WTC11 (cell line): ENCODE data around the gene DUSP19. TPM values are rescaled to one million over a fixed set of nuclear protein-coding genes. Genes with fewer than 3 reads are reported as not detected.

Experiments used
- ATAC-seq: fragments of 200-7000 bp; cut with Tn5 transposase; 2 replicates; pipeline ENCODE4 v1.10.0; 2021; ENCODE audit warnings: mild to moderate bottlenecking, moderate library complexity
- CTCF ChIA-PET: fragments of 300-600 bp; sonication (Branson Sonifier 250); formaldehyde crosslinking; loops from one replicate; lab custom pipeline; 2021; ENCODE audit warnings: antibody characterized with exemption; lab: Charles Lee
- POLR2A ChIA-PET: fragments of 350-600 bp; sonication (Branson Sonifier 250); formaldehyde crosslinking; loops from one replicate; lab custom pipeline; 2021; ENCODE audit warnings: antibody characterized with exemption; lab: Charles Lee
- DNase-seq: peaks from one replicate; pipeline ENCODE4 v3.0.0; 2021; ENCODE audit warnings: low spot score
- H3K27ac Mint-ChIP-seq: 2 replicates; pipeline ENCODE4 v1.8.0; 2021; ENCODE audit warnings: mixed read lengths
- H3K27me3 Mint-ChIP-seq: 2 replicates; pipeline ENCODE4 v1.8.0; 2021; ENCODE audit warnings: low read depth, mild to moderate bottlenecking, moderate library complexity, mixed read lengths
- H3K36me3 Mint-ChIP-seq: 2 replicates; pipeline ENCODE4 v1.8.0; 2021; ENCODE audit warnings: mixed read lengths
- H3K4me1 Mint-ChIP-seq: 2 replicates; pipeline ENCODE4 v1.8.0; 2022; ENCODE audit warnings: mixed read lengths
- H3K4me3 Mint-ChIP-seq: 2 replicates; pipeline ENCODE4 v1.8.0; 2021; ENCODE audit warnings: mild to moderate bottlenecking, moderate library complexity, mixed read lengths
- H3K9me3 Mint-ChIP-seq: 2 replicates; pipeline ENCODE4 v1.8.0; 2021; ENCODE audit warnings: mixed read lengths
- ATF1 ChIP-seq: sonication (generic); formaldehyde crosslinking; IDR thresholded peaks from 2 replicates; pipeline ENCODE4 v1.8.1; 2023; ENCODE audit warnings: mild to moderate bottlenecking, moderate library complexity, missing genetic modification reagents
- ATF6 ChIP-seq: sonication (generic); formaldehyde crosslinking; IDR thresholded peaks from 2 replicates; pipeline ENCODE4 v1.8.1; 2023; ENCODE audit warnings: mild to moderate bottlenecking, missing genetic modification reagents
- CREB1 ChIP-seq: sonication (generic); formaldehyde crosslinking; IDR thresholded peaks from 2 replicates; pipeline ENCODE4 v1.8.0; 2023; ENCODE audit warnings: mild to moderate bottlenecking, missing genetic modification reagents
- E2F4 ChIP-seq: sonication (generic); formaldehyde crosslinking; IDR thresholded peaks from 2 replicates; pipeline ENCODE4 v1.8.1; 2022; ENCODE audit warnings: low read depth, mild to moderate bottlenecking, moderate library complexity, missing genetic modification reagents, borderline replicate concordance
- ERG ChIP-seq: fragments of 250-450 bp; sonication (Bioruptor Pico); IDR thresholded peaks from 2 replicates; pipeline ENCODE4 v1.8.0; 2021; ENCODE audit warnings: mild to moderate bottlenecking
- ETV6 ChIP-seq: sonication (generic); formaldehyde crosslinking; IDR thresholded peaks from 2 replicates; pipeline ENCODE4 v1.8.1; 2022; ENCODE audit warnings: mild to moderate bottlenecking, missing genetic modification reagents
- FOXJ3 ChIP-seq: sonication (generic); formaldehyde crosslinking; IDR thresholded peaks from 2 replicates; pipeline ENCODE4 v1.9.0; 2021; ENCODE audit warnings: missing genetic modification reagents, mild to moderate bottlenecking, borderline replicate concordance
- FOXP4 ChIP-seq: sonication (generic); formaldehyde crosslinking; IDR thresholded peaks from 2 replicates; pipeline ENCODE4 v1.8.0; 2022; ENCODE audit warnings: mild to moderate bottlenecking, missing genetic modification reagents
- GRHL2 ChIP-seq: fragments of 250-450 bp; sonication (Bioruptor Pico); IDR thresholded peaks from 2 replicates; pipeline ENCODE4 v1.8.0; 2022; ENCODE audit warnings: mild to moderate bottlenecking, moderate library complexity; ENCODE audit not compliant: insufficient replicate concordance, severe bottlenecking
- IRF2 ChIP-seq: sonication (generic); formaldehyde crosslinking; IDR thresholded peaks from 2 replicates; pipeline ENCODE4 v1.8.0; 2022; ENCODE audit warnings: low read depth, missing genetic modification reagents, borderline replicate concordance
- SP1 ChIP-seq: sonication (generic); formaldehyde crosslinking; conservative IDR thresholded peaks from 2 replicates; pipeline ENCODE4 v1.8.1; 2022; ENCODE audit warnings: missing genetic modification reagents
- TCF7 ChIP-seq: sonication (generic); formaldehyde crosslinking; IDR thresholded peaks from 2 replicates; pipeline ENCODE4 v1.8.0; 2022; ENCODE audit warnings: mild to moderate bottlenecking, low read depth, missing genetic modification reagents, moderate library complexity
- TEAD1 ChIP-seq: sonication (generic); formaldehyde crosslinking; IDR thresholded peaks from 2 replicates; pipeline ENCODE4 v1.8.0; 2022; ENCODE audit warnings: mild to moderate bottlenecking, missing genetic modification reagents
- TEAD4 ChIP-seq: sonication (generic); formaldehyde crosslinking; IDR thresholded peaks from 2 replicates; pipeline ENCODE4 v1.8.0; 2022; ENCODE audit warnings: mild to moderate bottlenecking, missing genetic modification reagents
- ZNF396 ChIP-seq: fragments of 250-450 bp; sonication (Bioruptor Pico); IDR thresholded peaks from 2 replicates; pipeline ENCODE4 v1.8.0; 2021; ENCODE audit warnings: mild to moderate bottlenecking, moderate library complexity, borderline replicate concordance
- ZNF423 ChIP-seq: fragments of 250-450 bp; sonication (Bioruptor Pico); IDR thresholded peaks from 2 replicates; pipeline ENCODE4 v2.1.2; 2022; ENCODE audit warnings: mild to moderate bottlenecking, moderate library complexity
- total RNA-seq: library from RNA; stranded (reverse); gene quantifications from 3 replicates; pipeline ENCODE4 v1.2.3, GENCODE V29; 2021
- TF ChIP-seq, protein P1 (sequence below): fragments of 250-450 bp; sonication (Bioruptor Pico); IDR thresholded peaks from 2 replicates; pipeline ENCODE4 v2.1.2; 2022; ENCODE audit warnings: mild to moderate bottlenecking, moderate library complexity
- TF ChIP-seq, protein P2 (sequence below): sonication (generic); formaldehyde crosslinking; IDR thresholded peaks from 2 replicates; pipeline ENCODE4 v1.8.0; 2022; ENCODE audit warnings: mild to moderate bottlenecking, missing genetic modification reagents
- TF ChIP-seq, protein P3 (sequence below): sonication (generic); formaldehyde crosslinking; IDR thresholded peaks from 2 replicates; pipeline ENCODE4 v1.8.1; 2022; ENCODE audit warnings: mild to moderate bottlenecking, moderate library complexity, missing genetic modification reagents
- TF ChIP-seq, protein P4 (sequence below): sonication (generic); formaldehyde crosslinking; IDR thresholded peaks from 2 replicates; pipeline ENCODE4 v1.8.1; 2022; ENCODE audit warnings: mild to moderate bottlenecking, missing genetic modification reagents, moderate library complexity, borderline replicate concordance

Gene DUSP19
- total RNA-seq, 1 experiment from 2014 or later = 3.9 TPM

GRCh38 chr2:183078464-183079138 is at the start of gene DUSP19 (continued):
- TF ChIP-seq, protein P1, sequence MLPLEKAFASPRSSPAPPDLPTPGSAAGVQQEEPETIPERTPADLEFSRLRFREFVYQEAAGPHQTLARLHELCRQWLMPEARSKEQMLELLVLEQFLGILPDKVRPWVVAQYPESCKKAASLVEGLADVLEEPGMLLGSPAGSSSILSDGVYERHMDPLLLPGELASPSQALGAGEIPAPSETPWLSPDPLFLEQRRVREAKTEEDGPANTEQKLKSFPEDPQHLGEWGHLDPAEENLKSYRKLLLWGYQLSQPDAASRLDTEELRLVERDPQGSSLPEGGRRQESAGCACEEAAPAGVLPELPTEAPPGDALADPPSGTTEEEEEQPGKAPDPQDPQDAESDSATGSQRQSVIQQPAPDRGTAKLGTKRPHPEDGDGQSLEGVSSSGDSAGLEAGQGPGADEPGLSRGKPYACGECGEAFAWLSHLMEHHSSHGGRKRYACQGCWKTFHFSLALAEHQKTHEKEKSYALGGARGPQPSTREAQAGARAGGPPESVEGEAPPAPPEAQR (CRISPR knock-in tag) = no peak
- TF ChIP-seq TEAD4 (CRISPR knock-in tag) = no peak
- TF ChIP-seq FOXP4 = peak; percentile 47; the same call in 1 of the 2 replicates
- peak; percentile 68; the same call in 1 of the 2 replicates for TF ChIP-seq ETV6 (CRISPR knock-in tag)
- peak; percentile 70; the same call in 1 of the 2 replicates for TF ChIP-seq TEAD1 (CRISPR knock-in tag)
- 0 out of 2 replicates have a peak, but pooled peaks have one; percentile 42 for TF ChIP-seq SP1 (CRISPR knock-in tag)
- TF ChIP-seq CREB1 (CRISPR knock-in tag) = no peak
- TF ChIP-seq ZNF423 (CRISPR knock-in tag) = no peak
- TF ChIP-seq ATF6 (CRISPR knock-in tag) = no peak
- no peak for TF ChIP-seq ATF1
- no peak for TF ChIP-seq ZNF396 (CRISPR knock-in tag)

- Mint-ChIP-seq H3K9me3 (no peaks in the 10 kb centered on the region), H3K27me3 (no peaks in the 10 kb centered on the region), H3K27ac (peak overlapping the region; percentile 43; the same call in 1 of the 2 replicates), H3K36me3 (no peaks in the 10 kb centered on the region), H3K4me1 (peaks cover 46% of the 10 kb centered on the region), H3K4me3 (no peak overlapping the region)
- ATAC-seq = no peak
- CTCF ChIA-PET = no interaction called here
- TF ChIP-seq, protein P1 (CRISPR knock-in tag) = no peak
- no peak for TF ChIP-seq ZNF423 (CRISPR knock-in tag)
- no peak for TF ChIP-seq E2F4 (CRISPR knock-in tag)
- no peak for TF ChIP-seq CREB1 (CRISPR knock-in tag)
- TF ChIP-seq FOXJ3 (CRISPR knock-in tag) = no peak
- no peak for TF ChIP-seq GRHL2
- no peak for TF ChIP-seq TCF7 (CRISPR knock-in tag)
- TF ChIP-seq, protein P2, sequence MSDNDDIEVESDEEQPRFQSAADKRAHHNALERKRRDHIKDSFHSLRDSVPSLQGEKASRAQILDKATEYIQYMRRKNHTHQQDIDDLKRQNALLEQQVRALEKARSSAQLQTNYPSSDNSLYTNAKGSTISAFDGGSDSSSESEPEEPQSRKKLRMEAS (CRISPR knock-in tag) = no peak
- no peak for TF ChIP-seq IRF2 (CRISPR knock-in tag)
- TF ChIP-seq ERG (CRISPR knock-in tag) = no peak
- TF ChIP-seq, protein P3, sequence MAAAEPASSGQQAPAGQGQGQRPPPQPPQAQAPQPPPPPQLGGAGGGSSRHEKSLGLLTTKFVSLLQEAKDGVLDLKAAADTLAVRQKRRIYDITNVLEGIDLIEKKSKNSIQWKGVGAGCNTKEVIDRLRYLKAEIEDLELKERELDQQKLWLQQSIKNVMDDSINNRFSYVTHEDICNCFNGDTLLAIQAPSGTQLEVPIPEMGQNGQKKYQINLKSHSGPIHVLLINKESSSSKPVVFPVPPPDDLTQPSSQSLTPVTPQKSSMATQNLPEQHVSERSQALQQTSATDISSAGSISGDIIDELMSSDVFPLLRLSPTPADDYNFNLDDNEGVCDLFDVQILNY = no peak
- TF ChIP-seq, protein P4, sequence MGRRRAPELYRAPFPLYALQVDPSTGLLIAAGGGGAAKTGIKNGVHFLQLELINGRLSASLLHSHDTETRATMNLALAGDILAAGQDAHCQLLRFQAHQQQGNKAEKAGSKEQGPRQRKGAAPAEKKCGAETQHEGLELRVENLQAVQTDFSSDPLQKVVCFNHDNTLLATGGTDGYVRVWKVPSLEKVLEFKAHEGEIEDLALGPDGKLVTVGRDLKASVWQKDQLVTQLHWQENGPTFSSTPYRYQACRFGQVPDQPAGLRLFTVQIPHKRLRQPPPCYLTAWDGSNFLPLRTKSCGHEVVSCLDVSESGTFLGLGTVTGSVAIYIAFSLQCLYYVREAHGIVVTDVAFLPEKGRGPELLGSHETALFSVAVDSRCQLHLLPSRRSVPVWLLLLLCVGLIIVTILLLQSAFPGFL (CRISPR knock-in tag) = no peak
- POLR2A ChIA-PET = no interaction called here
- no peak for DNase-seq
Observed at GRCh38 chr2:183029219-183029618, 49.3 kb upstream of the DUSP19 start.
